Epithelial cell of esophagus (primary cell): Measurements from ENCODE around the gene FBXO3.
A peak's percentile ranks its signal among the peaks of the same experiment; 100 is the strongest.

Source experiments
- DNase-seq: peaks from one replicate; pipeline ENCODE4 v3.0.0; 2010; ENCODE audit warnings: low read depth
- H3K4me3 ChIP-seq: 2 replicates; pipeline ENCODE4 v1.5.1; 2011; ENCODE audit warnings: mild to moderate bottlenecking, low read length, control low read depth
- CTCF ChIP-seq: IDR thresholded peaks from 2 replicates; pipeline ENCODE4 v1.5.1; 2011; ENCODE audit warnings: low read depth, mild to moderate bottlenecking, low read length, control low read depth, inconsistent platforms; ENCODE audit not compliant: insufficient read depth; ENCODE audit errors: missing control alignments

FBXO3 gene

GRCh38 chr11:33706966-33707365 is 67.4 kb downstream of the FBXO3 start:
- TF ChIP-seq CTCF, result no peak
- no peak for DNase-seq
- H3K4me3 ChIP-seq, result no peak overlapping the region

- no peak overlapping the region for H3K4me3 ChIP-seq
- no peak for TF ChIP-seq CTCF
- DNase-seq, result no peak
These were observed 67.8 kb downstream of the FBXO3 start for GRCh38 chr11:33706546-33706945.

GRCh38 chr11:33704240-33705002 is 69.9 kb downstream of the FBXO3 start:
- DNase-seq, result no peak
- no peak overlapping the region for H3K4me3 ChIP-seq
- no peak for TF ChIP-seq CTCF

GRCh38 chr11:33703788-33704187 is 70.5 kb downstream of the FBXO3 start:
- TF ChIP-seq CTCF, result no peak
- H3K4me3 ChIP-seq, result no peak overlapping the region
- peak; percentile 69 for DNase-seq

- no peak for DNase-seq
- no peak for TF ChIP-seq CTCF
These were observed 71.1 kb downstream of the FBXO3 start for GRCh38 chr11:33703234-33703633.

GRCh38 chr11:33701302-33702230 is 72.8 kb downstream of the FBXO3 start:
- no peak for TF ChIP-seq CTCF
- peak overlapping the region; percentile 64 for H3K4me3 ChIP-seq
- peak; percentile 88 for DNase-seq

More at GRCh38 chr11:33703234-33703633, 71.1 kb downstream of the FBXO3 start:
- H3K4me3 ChIP-seq, result no peak overlapping the region
